ENCODE data around the gene ZBTB12. TPM values are rescaled to one million over a fixed set of nuclear protein-coding genes. Genes with fewer than 3 reads are reported as not detected.

Gene ZBTB12
- total and polyA plus RNA-seq, 2 donors from 2014 or later = 2.5 to 3.4 TPM

DNA sequence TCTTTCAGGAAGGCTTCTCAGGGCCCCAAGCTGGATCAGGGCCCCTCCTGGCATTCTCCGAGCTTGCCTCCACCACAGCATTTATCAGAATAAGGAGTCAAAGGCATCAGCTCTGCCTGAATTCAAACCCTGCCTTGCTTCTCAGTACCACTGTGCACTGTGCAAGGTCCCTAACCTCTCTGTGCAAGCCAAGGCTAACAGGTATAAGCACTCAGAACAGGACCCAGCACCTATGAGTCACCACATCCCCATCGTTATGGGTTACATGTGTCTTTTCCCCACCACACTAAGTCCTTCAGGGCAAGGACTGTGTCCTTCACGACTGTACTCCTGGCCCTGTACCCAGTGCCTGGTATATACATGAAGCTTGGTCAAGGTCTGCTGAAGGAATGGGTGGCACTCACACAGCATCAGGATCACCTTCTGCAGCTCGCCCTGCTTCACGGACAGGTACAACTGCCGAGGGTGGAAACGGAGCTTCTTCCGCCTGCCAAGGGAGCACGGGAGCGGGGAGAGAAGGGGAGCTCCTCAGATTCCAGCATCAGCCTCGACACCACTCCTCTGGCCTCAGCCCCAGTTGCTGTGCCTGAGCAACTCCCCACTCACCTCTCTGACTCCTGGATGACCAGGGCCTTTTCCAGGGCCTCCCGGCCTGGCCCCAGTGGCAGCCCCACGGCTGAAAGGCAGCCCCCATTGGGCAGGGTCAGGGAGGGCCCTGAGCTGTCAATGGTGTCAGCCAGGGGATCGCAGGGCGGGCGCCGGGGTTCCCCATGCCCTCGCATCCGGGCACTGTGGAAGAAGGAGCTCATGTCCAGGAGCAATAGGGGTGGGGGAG lies 14.5 kb downstream of the ZBTB12 start:
- FAIRE-seq = no peak
- Histone ChIP-seq H3K4me1 (ENCODE audit: control insufficient read depth in 2 of 3, insufficient read depth in 2 of 3, low read depth in 1 of 3, low read length in 3 of 3) (peaks cover 0 to 2% (median 0%) of the 10 kb centered on the region in 3 donors), H3K27ac (ENCODE audit: low read depth in 2 of 2, low read length in 2 of 2) (no peak overlapping the region)

DNA sequence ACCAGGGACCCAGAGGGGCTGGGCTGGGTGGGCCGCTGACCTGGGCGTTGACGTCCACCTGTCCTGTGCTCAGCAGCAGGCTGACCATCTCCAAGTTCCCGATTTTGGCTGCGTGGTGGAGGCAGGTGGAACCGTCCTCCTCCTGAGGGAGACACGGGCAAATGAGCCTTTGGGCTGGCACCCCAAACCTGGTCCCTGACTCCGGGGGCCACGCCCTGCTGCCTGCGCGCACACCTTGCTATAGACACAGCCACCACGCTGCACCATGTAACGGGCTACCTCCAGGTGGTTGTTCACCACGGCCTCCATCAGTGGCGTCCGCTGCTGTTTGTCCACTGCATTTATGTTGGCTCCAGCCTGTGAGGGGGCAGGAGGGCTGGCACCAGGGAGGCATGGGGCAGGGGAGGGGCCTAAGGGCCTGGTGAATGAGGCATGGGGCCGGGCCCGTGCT lies 15.3 kb downstream of the ZBTB12 start:
- TF ChIP-seq CTCF (IDR thresholded peaks at IDR 0.05; ENCODE audit: borderline replicate concordance, extremely low read depth, insufficient read depth) = no peak
- no peak for FAIRE-seq
- H3K4me1 ChIP-seq (ENCODE audit: control insufficient read depth in 2 of 3, insufficient read depth in 2 of 3, low read depth in 1 of 3, low read length in 3 of 3) = peaks cover 0 to 2% (median 0%) of the 10 kb centered on the region in 3 donors
- no peaks in the 10 kb centered on the region for H3K9me3 ChIP-seq (ENCODE audit: control insufficient read depth in 2 of 3, insufficient read depth in 1 of 3, low read length in 3 of 3)
- peak in 1 of 5 donors; percentile 68 for DNase-seq
- no peak overlapping the region for H3K27ac ChIP-seq (ENCODE audit: low read depth in 2 of 2, low read length in 2 of 2)
- no peaks in the 10 kb centered on the region for H3K27me3 ChIP-seq (ENCODE audit: control insufficient read depth, insufficient read depth, low read length)
- intact Hi-C loops (cut with DNase I) = no loop called here
- H3K36me3 ChIP-seq (ENCODE audit: control insufficient read depth in 2 of 3, insufficient read depth in 3 of 3, low read length in 3 of 3) = peaks cover 6 to 39% (median 22%) of the 10 kb centered on the region in 3 donors
- H3K4me3 ChIP-seq (ENCODE audit: low read length in 3 of 3) = no peak overlapping the region
- H3K9ac ChIP-seq (ENCODE audit: low read length in 3 of 3) = no peak overlapping the region

More for the DNA sequence above, 14.5 kb downstream of the ZBTB12 start:
- no peak for DNase-seq
- no peaks in the 10 kb centered on the region for H3K9me3 ChIP-seq (ENCODE audit: control insufficient read depth in 2 of 3, insufficient read depth in 1 of 3, low read length in 3 of 3)
- no peaks in the 10 kb centered on the region for H3K27me3 ChIP-seq (ENCODE audit: control insufficient read depth, insufficient read depth, low read length)
- intact Hi-C loops (cut with DNase I) = no loop called here
- H3K9ac ChIP-seq (ENCODE audit: low read length in 3 of 3) = no peak overlapping the region
- H3K36me3 ChIP-seq (ENCODE audit: control insufficient read depth in 2 of 3, insufficient read depth in 3 of 3, low read length in 3 of 3) = peaks cover 8 to 39% (median 22%) of the 10 kb centered on the region in 3 donors
- H3K4me3 ChIP-seq (ENCODE audit: low read length in 3 of 3) = no peak overlapping the region
- no peak for TF ChIP-seq CTCF (IDR thresholded peaks at IDR 0.05; ENCODE audit: borderline replicate concordance, extremely low read depth, insufficient read depth)

GRCh38 chr6:31884528-31885035 lies 17.3 kb downstream of the ZBTB12 start:
- TF ChIP-seq CTCF (IDR thresholded peaks at IDR 0.05; ENCODE audit: borderline replicate concordance, extremely low read depth, insufficient read depth) = no peak
- Histone ChIP-seq H3K4me3 (ENCODE audit: low read length in 3 of 3) (no peak overlapping the region), H3K4me1 (ENCODE audit: control insufficient read depth in 2 of 3, insufficient read depth in 2 of 3, low read depth in 1 of 3, low read length in 3 of 3) (peaks cover 0 to 2% (median 0%) of the 10 kb centered on the region in 3 donors), H3K27ac (ENCODE audit: low read depth in 2 of 2, low read length in 2 of 2) (no peak overlapping the region), H3K27me3 (ENCODE audit: control insufficient read depth, insufficient read depth, low read length) (no peaks in the 10 kb centered on the region), H3K9ac (ENCODE audit: low read length in 3 of 3) (no peak overlapping the region), H3K9me3 (ENCODE audit: control insufficient read depth in 2 of 3, insufficient read depth in 1 of 3, low read length in 3 of 3) (no peaks in the 10 kb centered on the region), H3K36me3 (ENCODE audit: control insufficient read depth in 2 of 3, insufficient read depth in 3 of 3, low read length in 3 of 3) (peaks cover 2 to 51% (median 27%) of the 10 kb centered on the region in 3 donors)
- DNase-seq (peak in 1 of 5 donors; percentile 69), FAIRE-seq (no peak)
- intact Hi-C loops (cut with DNase I) = no loop called here
